SK-N-SH (cell line): ENCODE data around the gene RPH3AL.
"Not testable (repeated sequence)": the region's sequence is repeated elsewhere in the genome, so short reads cannot be mapped to it uniquely, and the experiment has no call there.

ENCODE experiments used
- CTCF ChIP-seq: fragments of 200-600 bp; sonication (generic); IDR thresholded peaks from 2 replicates; pipeline ENCODE4 v1.6.1; 2017; ENCODE audit warnings: antibody characterized with exemption, mild to moderate bottlenecking, moderate library complexity
- MAX ChIP-seq: IDR thresholded peaks from 2 replicates; pipeline ENCODE4 v1.4.0; 2012; ENCODE audit warnings: low read depth
- SIN3A ChIP-seq: IDR thresholded peaks from 2 replicates; pipeline ENCODE4 v1.6.1; 2012; ENCODE audit warnings: low read depth, mild to moderate bottlenecking, low read length, moderate library complexity, borderline replicate concordance
- SMC3 ChIP-seq: IDR thresholded peaks from 2 replicates; pipeline ENCODE4 v1.6.1; 2012; ENCODE audit warnings: low read depth, low read length, improper control_type of control experiment
- YY1 ChIP-seq: IDR thresholded peaks from 2 replicates; pipeline ENCODE4 v1.4.0; 2012; ENCODE audit warnings: low read depth, mild to moderate bottlenecking

- not testable (repeated sequence) for TF ChIP-seq CTCF, SIN3A, YY1, MAX, SMC3
These were observed 117.4 kb downstream of the RPH3AL start for GRCh38 chr17:234994-235830.
